Neural progenitor cell (in vitro differentiated cells): Measurements from ENCODE around the gene PUS10.

Experiments used
- EZH2phosphoT487 ChIP-seq: fragments of 200-600 bp; sonication (generic); IDR thresholded peaks from 2 replicates; pipeline ENCODE4 v1.6.1; 2017; ENCODE audit warnings: antibody characterized with exemption
- TF ChIP-seq, protein P1 (sequence below): fragments of 200-600 bp; sonication (generic); IDR thresholded peaks from 2 replicates; pipeline ENCODE4 v1.5.1; 2017; ENCODE audit warnings: antibody characterized with exemption, mild to moderate bottlenecking

DNA sequence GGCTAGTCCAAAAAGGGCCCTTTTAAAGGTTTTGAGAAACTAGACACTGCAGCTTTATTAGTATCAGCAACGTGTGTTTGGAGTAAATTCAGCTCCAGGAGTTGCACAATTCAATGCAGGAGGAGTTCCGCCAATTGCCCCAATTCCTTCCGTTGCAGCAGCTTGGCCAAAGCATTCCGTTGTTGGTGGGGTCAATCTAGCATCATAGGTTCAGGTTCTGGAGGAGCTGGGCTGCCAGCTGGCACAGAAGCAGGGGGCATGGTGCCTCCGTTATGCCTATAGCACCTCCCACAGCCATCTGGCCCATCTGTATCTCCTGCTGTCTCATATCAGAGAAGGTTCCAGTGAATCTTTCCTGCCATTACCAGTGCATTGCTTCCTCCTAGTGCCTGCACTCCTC, 81.3 kb downstream of the PUS10 start:
- TF ChIP-seq EZH2phosphoT487: no peak
- TF ChIP-seq, protein P1, sequence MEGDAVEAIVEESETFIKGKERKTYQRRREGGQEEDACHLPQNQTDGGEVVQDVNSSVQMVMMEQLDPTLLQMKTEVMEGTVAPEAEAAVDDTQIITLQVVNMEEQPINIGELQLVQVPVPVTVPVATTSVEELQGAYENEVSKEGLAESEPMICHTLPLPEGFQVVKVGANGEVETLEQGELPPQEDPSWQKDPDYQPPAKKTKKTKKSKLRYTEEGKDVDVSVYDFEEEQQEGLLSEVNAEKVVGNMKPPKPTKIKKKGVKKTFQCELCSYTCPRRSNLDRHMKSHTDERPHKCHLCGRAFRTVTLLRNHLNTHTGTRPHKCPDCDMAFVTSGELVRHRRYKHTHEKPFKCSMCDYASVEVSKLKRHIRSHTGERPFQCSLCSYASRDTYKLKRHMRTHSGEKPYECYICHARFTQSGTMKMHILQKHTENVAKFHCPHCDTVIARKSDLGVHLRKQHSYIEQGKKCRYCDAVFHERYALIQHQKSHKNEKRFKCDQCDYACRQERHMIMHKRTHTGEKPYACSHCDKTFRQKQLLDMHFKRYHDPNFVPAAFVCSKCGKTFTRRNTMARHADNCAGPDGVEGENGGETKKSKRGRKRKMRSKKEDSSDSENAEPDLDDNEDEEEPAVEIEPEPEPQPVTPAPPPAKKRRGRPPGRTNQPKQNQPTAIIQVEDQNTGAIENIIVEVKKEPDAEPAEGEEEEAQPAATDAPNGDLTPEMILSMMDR: no peak
